Spleen (tissue), 11 donors: ENCODE results near the gene TMC8. TPM values are rescaled to one million over a fixed set of nuclear protein-coding genes. Genes with fewer than 3 reads are reported as not detected.

Experiments
- DNase-seq: peaks from one replicate; pipeline ENCODE4 v3.0.0-alpha.2; 2020
- H3K27ac ChIP-seq, 8 donors: fragments of 200-600 bp; sonication (generic) in 7 of 8; 1 replicate in 4 of 8; 2 replicates in 4 of 8; pipeline versions ENCODE4 v1.5.0 to v1.8.0; 2016 to 2021; ENCODE audit warnings: inconsistent platforms in 4 of 8, mild to moderate bottlenecking in 4 of 8, moderate library complexity in 1 of 8
- H3K27me3 ChIP-seq, 7 donors: fragments of 200-600 bp; sonication (generic) in 6 of 7; replicated peaks in 1 of 7; 1 replicate in 4 of 7; 2 replicates in 3 of 7; pipeline versions ENCODE4 v1.5.0 to v1.8.0; 2016 to 2021; ENCODE audit warnings: inconsistent platforms in 3 of 7, mild to moderate bottlenecking in 1 of 7
- H3K36me3 ChIP-seq, 6 donors: fragments of 200-600 bp; sonication (generic) in 5 of 6; 1 replicate in 4 of 6; 2 replicates in 2 of 6; pipeline versions ENCODE4 v1.5.0 to v1.8.0; 2016 to 2021; ENCODE audit warnings: inconsistent platforms in 2 of 6
- H3K4me1 ChIP-seq, 6 donors: fragments of 200-600 bp; sonication (generic) in 5 of 6; 1 replicate in 3 of 6; 2 replicates in 3 of 6; pipeline versions ENCODE4 v1.5.0 to v1.8.0; 2016 to 2021; ENCODE audit warnings: inconsistent platforms in 3 of 6
- H3K4me3 ChIP-seq, 8 donors: fragments of 200-600 bp; sonication (generic) in 7 of 8; 1 replicate in 4 of 8; 2 replicates in 4 of 8; pipeline versions ENCODE4 v1.5.0 to v1.8.0; 2016 to 2021; ENCODE audit warnings: inconsistent platforms in 4 of 8, mild to moderate bottlenecking in 4 of 8, moderate library complexity in 2 of 8
- H3K9me3 ChIP-seq, 8 donors: fragments of 200-600 bp; sonication (generic) in 7 of 8; 1 replicate in 4 of 8; 2 replicates in 4 of 8; pipeline versions ENCODE4 v1.5.0 to v1.8.0; 2016 to 2021; ENCODE audit warnings: inconsistent platforms in 4 of 8
- CTCF ChIP-seq, 11 experiments: fragments of 200-600 bp in 7 of 11; fragments of 450-650 bp in 4 of 11; sonication (generic) in 4 of 11; IDR thresholded peaks in 8 of 11; conservative IDR thresholded peaks in 3 of 11; 1 replicate in 7 of 11; 2 replicates in 4 of 11; pipeline versions ENCODE4 v1.4.0 to v1.8.0; 2016 to 2021; ENCODE audit warnings: antibody characterized with exemption in 11 of 11, inconsistent platforms in 4 of 11, mild to moderate bottlenecking in 1 of 11
- POLR2A ChIP-seq, 3 donors: fragments of 450-650 bp; IDR thresholded peaks; one replicate each; pipeline ENCODE4 v1.5.1; 2017; ENCODE audit warnings: antibody characterized with exemption in 3 of 3, mild to moderate bottlenecking in 1 of 3
- POLR2AphosphoS5 ChIP-seq, 3 donors: sonication (generic); formaldehyde crosslinking; IDR thresholded peaks; one replicate each; pipeline ENCODE4 v1.5.1; 2017; ENCODE audit warnings: antibody characterized with exemption in 3 of 3
- WGBS, 5 donors: extraction: QIAGEN DNeasy Blood & Tissue Kit in 3 of 5; methylation state at CpG; one replicate each; pipeline versions ENCODE4 v1.1.5 to v1.1.7; 2013 to 2018; 5-methylcytosine and 5-hydroxymethylcytosine counted together
- intact Hi-C: fragments of 100-400 bp; cut with DNase I; formaldehyde crosslinking; loops from one replicate; pipeline ENCODE4 v1.15.0; 2023; ENCODE audit warnings: low total_unique reads
- polyA plus RNA-seq, 3 donors: library from polyadenylated mRNA; stranded (reverse); fragments of 200-250 nt; gene quantifications; one replicate each; pipeline ENCODE4 v1.2.1, GENCODE V29; 2013
- total RNA-seq, 7 donors: library from RNA; depleted of rRNA in 3 of 7; stranded (reverse); fragments of >200 nt in 3 of 7; fragmentation: NEBNext Ultra II Directional in 4 of 7; extraction: Animal tissue kit (Norgen Biotek cat#: 25700) in 4 of 7; gene quantifications; one replicate each; pipeline versions ENCODE4 v1.1.0 to v1.2.1, GENCODE V29; 2016 to 2021
- donor health status: healthy with polysubstance abuse.
- donor health status: DM: no; HTN: no; CAD: no; lungs with moderate emphysema.
- donor health status: DM: no; HTN: no; CAD: no.
- donor health status: Bipolar disorder and iron deficiency.
- donor health status: healthy.
- donor health status: DM: no; HTN: no; CAD: no.
- donor health status: DM: yes; HTN: yes; CAD: no.

Gene TMC8
- total and polyA plus RNA-seq, 10 donors = 103 to 222 (median 191) TPM

GRCh38 chr17:78103311-78103710, 27.3 kb upstream of the TMC8 start:
- Histone ChIP-seq H3K9me3 (no peaks in the 10 kb centered on the region), H3K27ac (no peak overlapping the region), H3K27me3 (no peaks in the 10 kb centered on the region), H3K4me1 (peaks cover 0 to 6% (median 0%) of the 10 kb centered on the region in 6 donors), H3K4me3 (no peak overlapping the region), H3K36me3 (peaks cover 0 to 93% (median 62%) of the 10 kb centered on the region in 6 donors)
- 89 to 93% (median 90%) methylated on average over 4 of the region's 4 CpGs for WGBS, 5 donors
- TF ChIP-seq POLR2AphosphoS5 (IDR thresholded peaks at IDR 0.05) (no peak), CTCF (IDR thresholded peaks at IDR 0.05 in 8 of 11, conservative IDR thresholded peaks at IDR 0.05 in 3 of 11) (no peak), POLR2A (IDR thresholded peaks at IDR 0.05) (no peak)
- intact Hi-C loops = no loop called here
- no peak for DNase-seq

DNA sequence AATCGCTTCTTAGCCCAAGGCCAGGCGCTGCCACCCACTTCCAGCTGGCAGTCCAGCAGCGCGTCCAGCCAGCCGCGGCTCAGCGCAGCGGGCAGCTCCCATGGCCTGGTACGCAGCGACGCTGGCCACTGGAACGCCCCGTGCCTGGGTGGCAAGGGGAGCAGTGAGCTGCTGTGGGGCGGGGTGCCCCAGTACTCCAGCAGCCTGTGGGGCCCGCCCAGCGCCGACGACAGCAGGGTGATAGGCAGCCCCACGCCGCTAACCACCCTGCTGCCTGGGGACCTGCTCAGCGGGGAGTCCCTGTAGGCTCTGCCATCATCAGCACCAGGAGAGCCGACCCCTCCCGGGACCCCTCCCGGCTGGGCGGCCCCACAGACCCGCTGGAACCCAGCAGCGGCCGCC, 26.0 kb upstream of the TMC8 start:
- H3K36me3 ChIP-seq = peaks cover 0 to 93% (median 63%) of the 10 kb centered on the region in 6 donors
- TF ChIP-seq POLR2A (IDR thresholded peaks at IDR 0.05) (no peak), POLR2AphosphoS5 (IDR thresholded peaks at IDR 0.05) (peak in 1 of 3 donors; percentile 53)
- intact Hi-C loops = no loop called here

GRCh38 chr17:78105101-78105500, 25.5 kb upstream of the TMC8 start:
- H3K4me3 ChIP-seq = no peak overlapping the region

More for the DNA sequence above, 26.0 kb upstream of the TMC8 start:
- Histone ChIP-seq H3K4me1 (peaks cover 0 to 14% (median 0%) of the 10 kb centered on the region in 6 donors), H3K27ac (no peak overlapping the region), H3K27me3 (no peaks in the 10 kb centered on the region), H3K9me3 (no peaks in the 10 kb centered on the region), H3K4me3 (no peak overlapping the region)
- WGBS, 5 donors = 94 to 100% (median 97%) methylated on average over 13 to 28 of the region's 28 CpGs
- DNase-seq = no peak

GRCh38 chr17:78105551-78105950, 25.0 kb upstream of the TMC8 start:
- peaks cover 0 to 16% (median 0%) of the 10 kb centered on the region in 6 donors for H3K4me1 ChIP-seq
- intact Hi-C loops = no loop called here
- peaks cover 0 to 93% (median 65%) of the 10 kb centered on the region in 6 donors for H3K36me3 ChIP-seq

More at GRCh38 chr17:78105101-78105500, 25.5 kb upstream of the TMC8 start:
- WGBS, 5 donors = 87 to 94% (median 90%) methylated on average over 16 of the region's 16 CpGs
- Histone ChIP-seq H3K36me3 (peaks cover 0 to 93% (median 66%) of the 10 kb centered on the region in 6 donors), H3K4me1 (peaks cover 0 to 14% (median 0%) of the 10 kb centered on the region in 6 donors), H3K27ac (no peak overlapping the region), H3K27me3 (no peaks in the 10 kb centered on the region), H3K9me3 (no peaks in the 10 kb centered on the region)
- intact Hi-C loops = no loop called here
- no peak for TF ChIP-seq POLR2A (IDR thresholded peaks at IDR 0.05)
- no peak for TF ChIP-seq CTCF (IDR thresholded peaks at IDR 0.05 in 8 of 11, conservative IDR thresholded peaks at IDR 0.05 in 3 of 11)
- peak in 1 of 3 donors; percentile 21 for TF ChIP-seq POLR2AphosphoS5 (IDR thresholded peaks at IDR 0.05)
- DNase-seq = no peak

More at GRCh38 chr17:78105551-78105950, 25.0 kb upstream of the TMC8 start:
- Histone ChIP-seq H3K9me3 (no peaks in the 10 kb centered on the region), H3K27me3 (no peaks in the 10 kb centered on the region), H3K4me3 (no peak overlapping the region), H3K27ac (no peak overlapping the region)
- TF ChIP-seq CTCF (IDR thresholded peaks at IDR 0.05 in 8 of 11, conservative IDR thresholded peaks at IDR 0.05 in 3 of 11) (no peak), POLR2AphosphoS5 (IDR thresholded peaks at IDR 0.05) (no peak), POLR2A (IDR thresholded peaks at IDR 0.05) (no peak)
- no peak for DNase-seq
- 80 to 86% (median 82%) methylated on average over 13 of the region's 13 CpGs for WGBS, 5 donors
